Forelimb muscle (tissue), 1 donor: ENCODE data around the gene SEMA4C. TPM values are rescaled to one million over a fixed set of nuclear protein-coding genes. Genes with fewer than 3 reads are reported as not detected.
A peak's percentile ranks its signal among the peaks of the same experiment; 100 is the strongest.

Source experiments
- DNase-seq: peaks from one replicate; pipeline ENCODE4 v3.0.0-alpha.2; 2013; ENCODE audit warnings: low read depth
- polyA plus RNA-seq: library from polyadenylated mRNA; unstranded; fragments of 120-200 nt; gene quantifications from one replicate; pipeline ENCODE4 v1.2.1, GENCODE V29; 2013; ENCODE audit not compliant: insufficient read length

SEMA4C gene
- polyA plus RNA-seq, 1 donor = 30.4 TPM

DNA sequence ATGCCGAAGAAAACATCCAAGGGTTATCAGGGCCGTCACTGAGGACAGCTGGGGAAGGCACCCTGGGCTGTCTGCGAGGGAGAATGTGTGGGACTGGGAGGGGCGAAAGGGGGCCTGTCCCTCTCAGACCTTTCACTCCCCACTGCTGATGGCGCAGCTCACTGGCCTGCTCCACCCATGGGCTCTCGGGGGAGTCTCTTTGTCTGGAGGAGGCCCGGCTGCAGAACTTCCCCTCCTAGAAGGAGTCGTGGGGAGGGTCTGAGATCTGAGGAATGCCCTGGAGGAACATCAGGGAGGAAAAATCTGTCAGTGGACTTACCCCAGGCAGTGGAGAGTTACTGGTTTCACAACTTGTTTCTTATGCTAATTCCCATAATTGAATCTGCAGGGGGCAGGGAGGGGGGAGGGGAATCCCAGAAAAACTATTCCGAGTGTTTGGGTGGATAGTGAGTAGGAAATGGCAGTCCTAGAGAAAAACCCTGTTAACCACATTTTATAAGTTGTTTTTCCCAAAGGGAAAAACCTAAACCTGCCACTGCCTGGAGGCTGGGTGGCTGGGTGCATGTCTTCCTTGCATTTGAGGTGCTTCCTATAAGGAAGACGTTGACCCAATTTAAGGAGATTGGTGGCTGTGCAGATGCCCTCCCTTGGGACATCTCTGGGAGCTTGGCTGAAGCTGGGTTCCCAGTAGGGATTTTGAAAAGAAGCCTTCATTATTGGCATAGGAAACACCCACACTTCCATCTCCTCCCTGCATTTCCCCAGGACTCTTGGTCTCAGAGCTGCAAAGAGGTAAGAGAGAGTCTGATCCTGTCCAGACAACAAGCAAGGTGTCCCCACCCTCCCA lies 11.7 kb upstream of the SEMA4C start:
- no peak for DNase-seq

DNA sequence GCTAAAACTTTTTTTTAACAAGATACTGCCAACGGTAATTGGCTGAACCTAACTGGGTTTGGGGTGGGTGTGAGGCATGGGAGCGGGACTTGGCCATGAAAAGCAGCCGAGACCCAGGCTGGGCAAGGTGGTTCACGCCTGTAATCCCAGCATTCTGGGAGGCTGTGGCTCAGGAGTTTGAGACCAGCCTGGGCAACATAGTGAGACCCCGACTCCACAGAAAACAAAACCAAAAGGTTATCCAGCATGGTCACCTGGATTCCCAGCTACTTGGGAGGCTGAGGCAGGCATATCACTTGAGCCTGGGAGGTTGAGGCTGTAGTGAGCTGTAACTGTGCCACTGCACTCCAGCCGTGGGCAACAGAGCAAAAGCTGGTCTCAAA lies 11.0 kb upstream of the SEMA4C start:
- DNase-seq = no peak

DNA sequence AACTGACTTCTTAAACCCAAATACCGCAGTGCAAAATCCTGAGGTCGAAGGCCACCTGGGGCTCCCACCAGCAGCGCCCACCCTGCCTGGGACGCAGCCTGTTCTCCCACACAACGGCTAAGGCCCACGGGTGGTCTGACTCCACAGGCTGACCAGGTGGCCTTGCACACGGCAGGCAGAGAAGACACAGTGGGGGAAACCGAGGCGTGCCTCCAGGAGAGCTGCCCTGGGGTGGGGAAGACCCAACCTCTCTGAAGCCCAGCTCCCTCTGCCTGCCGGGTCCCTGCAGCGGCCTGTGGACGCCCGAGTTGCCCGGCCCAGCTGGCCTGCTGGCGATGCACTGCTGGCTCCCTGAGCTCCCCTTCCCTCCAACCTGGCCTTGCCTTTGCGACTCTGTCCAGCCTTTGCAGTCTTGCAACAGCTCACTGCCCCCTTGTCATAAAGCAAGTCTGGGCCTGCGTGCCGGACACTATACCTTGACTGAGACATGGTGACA lies 9.7 kb upstream of the SEMA4C start:
- DNase-seq = no peak

DNA sequence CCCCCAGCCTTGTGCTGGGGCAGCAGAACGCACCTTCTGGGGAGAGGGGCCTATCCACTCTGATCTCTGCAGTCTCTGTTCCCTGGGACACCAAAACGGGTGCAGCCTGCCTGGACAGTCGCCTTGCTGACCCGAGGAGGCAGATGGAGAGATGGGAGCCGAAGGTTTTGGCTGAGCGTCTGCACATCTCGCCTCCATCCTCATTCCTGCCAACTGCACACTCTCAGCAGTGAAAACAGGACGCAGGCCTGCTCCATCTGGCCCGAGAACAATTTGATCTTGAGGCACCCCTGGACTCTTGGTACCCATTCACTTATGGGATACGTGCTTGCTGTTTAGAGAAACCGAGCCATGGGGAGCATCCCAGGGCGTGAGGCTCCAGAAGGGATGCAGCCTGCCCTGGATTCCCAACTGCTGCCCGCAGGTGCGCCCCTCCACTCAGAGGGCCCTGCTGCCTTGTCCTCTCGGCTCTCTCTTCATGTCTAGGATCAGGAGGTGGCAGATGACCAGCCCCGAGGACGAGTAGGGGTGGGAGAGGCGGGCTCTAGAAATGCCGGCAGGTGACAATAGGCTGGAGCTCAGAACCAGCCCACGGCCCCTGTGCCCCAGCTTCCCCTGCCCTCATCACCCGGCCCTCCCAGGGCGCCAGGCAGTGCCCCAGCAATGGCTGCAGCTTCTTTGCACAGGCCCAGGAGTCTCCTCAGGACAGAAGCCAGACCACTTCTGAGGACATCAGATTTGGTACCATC lies 9.1 kb upstream of the SEMA4C start:
- DNase-seq = no peak

GRCh38 chr2:96878171-96878570 lies 8.3 kb upstream of the SEMA4C start:
- DNase-seq = no peak

DNA sequence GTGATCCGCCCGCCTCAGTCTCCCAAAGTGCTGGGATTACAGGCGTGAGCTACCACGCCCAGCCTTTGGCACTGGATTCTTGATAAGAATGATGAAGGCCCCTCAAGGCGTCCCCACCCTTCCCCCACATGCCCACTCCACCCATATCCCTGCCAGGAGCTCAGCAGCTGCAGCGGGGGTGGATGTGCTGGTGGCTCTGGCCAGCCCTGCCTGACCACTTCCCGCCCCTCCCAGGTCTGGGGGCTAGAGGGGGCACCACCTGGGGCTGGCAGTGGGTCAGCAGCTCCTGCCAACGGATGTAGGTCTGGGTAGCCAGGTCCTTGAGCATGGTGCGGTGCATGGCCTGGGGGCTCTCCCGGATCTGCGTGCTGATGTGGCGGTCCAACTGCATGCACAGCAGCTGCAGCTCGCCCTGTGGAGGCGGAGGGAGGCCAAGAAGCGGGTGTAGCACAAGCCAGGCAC lies 7.8 kb upstream of the SEMA4C start:
- DNase-seq = no peak

DNA sequence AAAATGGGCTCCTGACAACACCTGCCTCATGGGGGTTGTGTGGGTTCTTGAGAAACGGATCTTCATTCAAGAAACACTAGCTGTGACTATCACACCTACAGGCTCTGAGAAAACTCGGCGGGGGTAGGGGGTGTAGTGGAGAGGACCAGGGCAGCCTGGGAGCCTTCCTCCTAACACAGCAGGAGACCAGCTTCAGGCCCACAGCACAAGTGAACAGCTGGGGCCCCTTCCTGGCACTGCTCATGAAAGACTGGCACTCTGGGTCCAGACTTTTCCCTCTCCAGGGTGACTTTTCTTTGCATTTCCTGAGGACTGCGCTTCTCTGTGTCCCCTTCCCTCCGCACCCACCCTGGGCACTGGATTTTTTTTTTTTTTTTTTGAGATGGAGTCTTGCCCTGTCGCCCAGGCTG lies 7.2 kb upstream of the SEMA4C start:
- no peak for DNase-seq

DNA sequence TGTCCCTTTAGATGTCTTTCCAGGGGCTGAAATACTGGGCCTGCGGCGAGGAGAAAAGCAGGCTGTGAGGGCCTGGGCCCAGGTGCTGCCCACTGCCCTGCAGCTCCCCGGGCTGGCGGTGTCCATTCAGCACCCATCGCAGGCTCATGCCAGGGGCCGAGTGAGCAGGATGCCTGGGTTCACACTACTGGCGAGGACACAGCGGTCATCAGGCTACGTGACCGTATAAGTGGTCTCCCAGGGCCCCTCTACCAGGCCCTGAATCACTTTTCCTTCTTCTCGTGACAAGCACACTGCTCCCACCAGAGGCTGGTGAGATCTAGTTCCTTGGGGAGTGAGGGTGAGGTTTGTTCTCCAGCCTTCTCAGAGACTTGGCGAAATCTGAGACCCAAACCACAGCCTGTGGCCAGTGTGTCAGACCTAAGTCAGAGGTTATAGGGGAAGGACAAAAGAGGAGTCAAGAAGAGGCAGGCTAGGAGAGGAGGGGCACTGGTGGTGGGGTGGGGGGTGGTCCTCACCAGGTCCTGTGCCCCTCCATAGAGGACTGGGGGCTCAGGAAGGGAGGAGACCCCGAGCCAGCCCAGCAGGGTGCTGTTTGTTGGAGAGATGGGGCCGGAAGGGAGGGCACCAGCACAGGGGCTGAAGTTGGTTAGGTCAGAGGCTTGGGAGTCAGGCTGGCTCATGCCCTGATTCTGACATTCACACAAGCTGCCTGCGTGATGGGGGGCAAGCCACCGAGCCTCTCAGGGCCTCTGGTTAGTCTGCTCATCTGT lies 6.6 kb upstream of the SEMA4C start:
- DNase-seq = no peak

- DNase-seq = no peak
Measured at GRCh38 chr2:96875498-96876268, 5.8 kb upstream of the SEMA4C start.

DNA sequence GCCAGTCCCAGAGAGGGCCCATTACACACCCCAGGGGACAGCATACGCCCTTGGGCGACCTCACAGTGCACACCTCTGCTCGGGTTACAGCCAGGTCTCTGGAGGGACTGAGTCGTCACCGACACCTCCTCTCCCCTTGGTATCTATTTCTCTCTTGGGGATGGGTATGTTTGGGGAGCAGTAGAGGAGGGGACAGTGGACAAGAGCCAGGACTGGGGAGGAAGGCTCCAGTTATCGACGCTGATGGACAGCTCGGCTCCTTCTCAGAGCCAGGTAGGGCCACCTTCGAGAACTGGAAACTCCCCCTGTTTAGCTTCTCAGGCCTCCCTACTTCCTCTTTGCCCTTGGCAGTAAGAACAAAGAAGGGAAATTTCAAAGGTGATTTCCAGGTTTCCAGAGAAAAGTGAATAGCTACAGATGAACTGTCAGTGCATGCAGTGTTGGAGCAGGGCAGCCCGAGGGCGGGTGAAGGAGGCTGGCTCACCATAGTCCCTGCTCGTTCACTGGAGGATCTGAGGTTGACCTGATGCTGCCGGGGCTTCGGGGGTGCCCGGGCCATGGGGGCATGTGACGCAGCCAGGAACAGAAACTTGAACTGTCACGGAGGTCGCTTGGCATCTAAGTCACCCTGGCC lies 4.4 kb upstream of the SEMA4C start:
- no peak for DNase-seq

GRCh38 chr2:96873651-96874096 lies 3.8 kb upstream of the SEMA4C start:
- no peak for DNase-seq

GRCh38 chr2:96872591-96873349 lies 2.9 kb upstream of the SEMA4C start:
- DNase-seq = no peak

DNA sequence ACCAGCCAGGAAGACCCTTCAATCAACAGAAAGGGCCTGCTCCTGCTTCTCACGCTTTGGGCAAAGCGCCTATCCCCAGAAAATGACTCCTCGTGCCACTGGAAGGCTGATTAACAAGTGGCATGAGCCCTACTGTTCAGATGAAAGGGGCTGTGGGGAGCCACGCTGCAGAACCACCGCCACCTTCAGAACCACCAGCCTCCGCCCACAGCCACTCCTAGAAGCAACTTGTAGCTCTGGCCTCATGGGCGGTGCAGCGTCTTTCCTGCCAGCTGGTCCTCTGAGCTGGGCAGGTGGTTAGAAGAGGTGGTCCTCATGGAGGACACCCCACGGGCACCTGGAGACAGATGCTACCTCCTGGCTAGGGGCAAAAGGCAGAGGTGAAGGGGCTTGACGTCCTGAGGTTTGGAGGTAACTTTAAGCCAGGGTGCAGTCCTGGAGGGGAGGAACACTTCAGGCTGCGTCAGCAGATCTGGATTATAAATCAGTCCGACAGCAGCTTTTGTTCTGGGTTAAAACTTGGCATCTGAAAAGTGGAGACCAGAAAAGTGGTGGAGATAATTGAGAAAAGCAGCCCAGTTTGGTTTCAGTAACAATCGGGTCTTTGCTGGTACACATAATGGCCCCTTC lies 861 bp upstream of the SEMA4C start:
- DNase-seq = no peak

- no peak for DNase-seq
Measured at GRCh38 chr2:96869281-96869821, 529 bp downstream of the SEMA4C start.

DNA sequence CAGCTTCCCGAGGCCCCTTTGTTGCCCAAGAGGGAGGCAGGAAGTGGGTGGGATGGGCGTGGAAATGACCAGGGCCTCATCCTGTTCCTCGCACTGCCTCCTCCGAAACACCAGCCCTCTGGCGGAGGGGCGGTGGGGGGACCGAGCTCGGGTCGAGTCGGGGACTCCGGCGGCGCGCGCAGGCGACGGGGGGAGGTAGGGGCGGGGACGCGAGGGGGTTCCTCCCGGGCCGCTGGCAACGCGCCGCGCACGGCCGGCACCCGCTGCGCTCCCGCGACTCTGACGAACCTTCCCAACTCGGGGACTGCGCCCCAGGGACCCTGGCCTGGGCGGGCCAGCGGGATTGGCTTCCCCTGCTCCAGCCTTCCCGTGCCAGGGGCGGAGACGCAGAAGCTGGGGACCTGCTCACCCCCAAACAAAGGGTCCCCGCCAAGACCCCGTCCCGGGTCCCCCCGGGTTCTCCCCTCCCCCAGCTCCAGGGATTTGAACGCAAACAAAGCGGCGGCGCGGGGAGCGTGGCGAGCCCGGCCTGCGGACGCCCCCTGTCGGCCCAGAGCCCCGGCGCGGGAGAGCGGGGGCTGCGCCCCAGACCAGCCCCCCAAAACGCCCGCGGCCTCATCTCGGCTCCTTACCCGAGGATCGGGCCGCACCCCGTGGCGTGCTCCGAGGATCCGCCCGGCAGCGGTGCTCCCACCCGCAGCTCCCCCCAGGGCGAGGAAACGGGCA lies 1.2 kb downstream of the SEMA4C start:
- DNase-seq = peak; percentile 70

DNA sequence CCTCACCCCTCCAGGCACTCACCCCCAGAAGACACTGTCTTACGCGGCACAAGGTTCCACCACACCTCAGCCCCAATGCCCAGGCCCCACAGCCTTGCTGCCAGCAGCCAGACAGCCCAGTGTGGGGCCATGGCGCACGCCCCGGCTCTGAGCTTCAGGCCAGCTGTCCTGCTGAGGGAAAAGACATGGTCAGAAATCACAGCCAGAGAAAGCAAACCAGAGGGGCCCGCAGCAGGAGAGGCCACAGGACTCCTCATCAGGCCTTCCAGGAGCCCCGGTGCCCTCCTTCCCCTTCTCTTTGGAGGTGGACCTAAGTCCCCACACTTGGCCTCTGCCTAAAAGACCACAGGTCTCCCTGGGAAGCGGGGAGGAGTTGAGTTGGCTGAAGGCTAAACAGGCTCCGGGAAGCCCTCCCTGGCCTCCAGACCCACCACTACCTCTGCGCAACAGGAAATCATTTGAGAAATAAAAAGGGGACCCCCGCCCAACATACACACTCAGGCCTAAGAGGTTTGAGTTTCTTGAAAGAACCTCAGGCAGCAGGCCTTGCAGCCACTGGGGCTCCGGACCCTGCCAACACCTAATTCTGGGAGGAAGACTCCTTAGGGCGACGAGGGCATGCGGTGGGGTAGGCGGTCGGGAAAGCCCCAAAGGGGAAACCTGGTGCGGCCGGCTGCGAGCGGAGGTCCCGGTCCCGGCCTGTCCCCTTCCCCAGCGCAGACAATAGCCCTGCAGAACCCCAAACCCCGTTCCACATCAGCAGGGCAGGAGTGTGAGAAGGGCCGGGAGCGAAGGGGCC lies 1.9 kb downstream of the SEMA4C start:
- DNase-seq = no peak

GRCh38 chr2:96866986-96867755 lies 2.7 kb downstream of the SEMA4C start:
- DNase-seq = no peak
